ENCODE results near the gene GTF2H1. TPM values are rescaled to one million over a fixed set of nuclear protein-coding genes. Genes with fewer than 3 reads are reported as not detected.

Gene GTF2H1
- total and polyA plus RNA-seq, 11 donors, result 11.1 to 37.2 (median 25.4) TPM

DNA sequence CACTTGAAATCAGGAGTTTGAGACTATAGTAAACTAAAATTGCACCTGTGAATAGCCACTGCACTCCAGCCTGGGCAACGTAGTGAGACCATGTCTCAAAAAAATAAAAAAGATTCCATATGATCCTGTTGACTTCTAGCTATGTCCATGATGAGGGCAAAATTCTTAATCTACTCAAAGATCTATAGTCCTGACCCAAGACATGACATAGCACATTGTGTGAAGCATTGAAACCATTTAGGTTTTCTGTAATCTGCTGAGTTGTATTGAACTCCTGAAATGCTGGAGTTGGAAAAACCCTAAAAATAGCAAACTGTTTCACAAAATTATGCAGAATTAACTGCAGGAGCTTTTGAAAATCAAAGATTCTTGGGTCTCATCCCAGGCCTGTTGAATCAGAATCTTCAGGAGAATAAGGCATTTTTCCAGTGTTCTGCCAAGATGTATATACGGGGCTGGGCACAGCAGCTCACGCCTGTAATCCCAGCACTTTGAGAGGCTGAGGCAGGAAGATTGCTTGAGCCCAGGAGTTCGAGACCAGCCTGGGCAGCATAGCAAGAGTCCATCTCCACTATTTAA is 42.2 kb downstream of the GTF2H1 start:
- Histone ChIP-seq H3K9me3 (no peaks in the 10 kb centered on the region), H3K27me3 (no peaks in the 10 kb centered on the region), H3K4me3 (no peak overlapping the region), H3K27ac (no peak overlapping the region), H3K36me3 (peaks cover 0 to 93% (median 83%) of the 10 kb centered on the region in 9 donors), H3K4me1 (no peaks in the 10 kb centered on the region)
- intact Hi-C loops (cut with DNase I), result loop anchor here in 1 of 10 donors (10.0 kb wide), 1 partner anchor 50 kb away; the partner anchor contains the start of gene LDHC
- ATAC-seq (no peak), DNase-seq (no peak)
- TF ChIP-seq, protein P1, sequence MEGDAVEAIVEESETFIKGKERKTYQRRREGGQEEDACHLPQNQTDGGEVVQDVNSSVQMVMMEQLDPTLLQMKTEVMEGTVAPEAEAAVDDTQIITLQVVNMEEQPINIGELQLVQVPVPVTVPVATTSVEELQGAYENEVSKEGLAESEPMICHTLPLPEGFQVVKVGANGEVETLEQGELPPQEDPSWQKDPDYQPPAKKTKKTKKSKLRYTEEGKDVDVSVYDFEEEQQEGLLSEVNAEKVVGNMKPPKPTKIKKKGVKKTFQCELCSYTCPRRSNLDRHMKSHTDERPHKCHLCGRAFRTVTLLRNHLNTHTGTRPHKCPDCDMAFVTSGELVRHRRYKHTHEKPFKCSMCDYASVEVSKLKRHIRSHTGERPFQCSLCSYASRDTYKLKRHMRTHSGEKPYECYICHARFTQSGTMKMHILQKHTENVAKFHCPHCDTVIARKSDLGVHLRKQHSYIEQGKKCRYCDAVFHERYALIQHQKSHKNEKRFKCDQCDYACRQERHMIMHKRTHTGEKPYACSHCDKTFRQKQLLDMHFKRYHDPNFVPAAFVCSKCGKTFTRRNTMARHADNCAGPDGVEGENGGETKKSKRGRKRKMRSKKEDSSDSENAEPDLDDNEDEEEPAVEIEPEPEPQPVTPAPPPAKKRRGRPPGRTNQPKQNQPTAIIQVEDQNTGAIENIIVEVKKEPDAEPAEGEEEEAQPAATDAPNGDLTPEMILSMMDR (IDR thresholded peaks at IDR 0.05), result no peak
- TF ChIP-seq POLR2A (IDR thresholded peaks at IDR 0.05), result no peak
- WGBS, 4 donors, result 85 to 97% (median 93%) methylated on average over 4 of the region's 4 CpGs

GRCh38 chr11:18365741-18366140 is 43.4 kb downstream of the GTF2H1 start:
- intact Hi-C loops (cut with DNase I), result loop anchor here in 1 of 10 donors (10.0 kb wide), 1 partner anchor 49 kb away; the partner anchor contains the start of gene LDHC
- Histone ChIP-seq H3K27ac (no peak overlapping the region), H3K36me3 (peaks cover 0 to 81% (median 72%) of the 10 kb centered on the region in 9 donors), H3K4me1 (no peaks in the 10 kb centered on the region), H3K9me3 (no peaks in the 10 kb centered on the region), H3K4me3 (no peak overlapping the region), H3K27me3 (no peaks in the 10 kb centered on the region)
- WGBS, 4 donors, result 84 to 88% (median 87%) methylated on average over 4 of the region's 4 CpGs
- DNase-seq (no peak), ATAC-seq (no peak)
- TF ChIP-seq, protein P1 (IDR thresholded peaks at IDR 0.05), result no peak
- no peak for TF ChIP-seq POLR2A (IDR thresholded peaks at IDR 0.05)

- WGBS, 4 donors, result 88 to 93% (median 90%) methylated on average over 4 of the region's 4 CpGs
- DNase-seq (no peak), ATAC-seq (no peak)
- Histone ChIP-seq H3K9me3 (no peaks in the 10 kb centered on the region), H3K4me3 (no peak overlapping the region), H3K27me3 (no peaks in the 10 kb centered on the region), H3K4me1 (no peaks in the 10 kb centered on the region), H3K27ac (no peak overlapping the region), H3K36me3 (peaks cover 0 to 76% (median 66%) of the 10 kb centered on the region in 9 donors)
- intact Hi-C loops (cut with DNase I), result loop anchor here in 1 of 10 donors (10.0 kb wide), 1 partner anchor 49 kb away; the partner anchor contains the start of gene LDHC
- no peak for TF ChIP-seq POLR2A (IDR thresholded peaks at IDR 0.05)
- TF ChIP-seq, protein P1 (IDR thresholded peaks at IDR 0.05), result no peak
These were observed 43.9 kb downstream of the GTF2H1 start for GRCh38 chr11:18366286-18366685.

DNA sequence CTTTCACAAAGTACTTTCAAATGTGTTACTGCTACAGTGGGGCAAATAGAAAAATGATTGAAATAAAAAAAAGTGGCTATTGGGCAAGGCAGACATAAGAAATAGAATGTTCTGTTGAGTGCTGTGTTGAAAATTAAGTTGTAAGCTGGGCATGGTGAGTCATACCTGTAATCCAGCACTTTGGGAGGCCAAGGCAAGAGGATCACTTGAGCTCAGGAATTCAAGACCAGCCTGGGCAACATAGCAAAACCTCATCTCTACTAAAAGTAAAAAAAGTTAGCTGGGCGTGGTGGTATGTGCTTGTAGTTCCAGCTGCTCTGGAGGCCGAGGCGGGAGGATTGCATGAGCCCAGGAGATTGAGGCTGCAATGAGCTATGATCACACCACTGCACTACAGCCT is 45.1 kb downstream of the GTF2H1 start:
- Histone ChIP-seq H3K27me3 (no peaks in the 10 kb centered on the region), H3K36me3 (peaks cover 0 to 64% (median 55%) of the 10 kb centered on the region in 9 donors), H3K27ac (no peak overlapping the region), H3K9me3 (no peaks in the 10 kb centered on the region), H3K4me3 (no peak overlapping the region), H3K4me1 (no peaks in the 10 kb centered on the region)
- 95 to 100% (median 97%) methylated on average over 3 of the region's 3 CpGs for WGBS, 4 donors
- TF ChIP-seq, protein P1 (IDR thresholded peaks at IDR 0.05), result no peak
- TF ChIP-seq POLR2A (IDR thresholded peaks at IDR 0.05), result no peak
- no peak for DNase-seq
- intact Hi-C loops (cut with DNase I), result loop anchor here in 1 of 10 donors (10.0 kb wide), 1 partner anchor 47 kb away; the partner anchor contains the start of gene LDHC
- no peak for ATAC-seq
